Frontal cortex (tissue), 4 donors: ENCODE results near the gene EGLN3. TPM values are rescaled to one million over a fixed set of nuclear protein-coding genes. Genes with fewer than 3 reads are reported as not detected.

Experiments
- DNase-seq, 2 donors: peaks; one replicate each; pipeline ENCODE4 v3.0.0; 2012; ENCODE audit warnings: low spot score in 2 of 2
- FAIRE-seq: peaks from 2 replicates; lab custom pipeline; 2012; peaks lifted over from hg19 to GRCh38; lab: Jason Lieb, UNC
- total RNA-seq: library from RNA; depleted of rRNA; stranded (reverse); fragments of >200 nt; gene quantifications from one replicate; pipeline ENCODE4 v1.2.3, GENCODE V29; 2014
- donor health status: control.
- donor health status: control.
- donor health status: control.

Gene EGLN3
- total RNA-seq, 1 donor from 2014 or later, result 9.0 TPM

GRCh38 chr14:33897382-33897781 lies 53.5 kb downstream of the EGLN3 start:
- DNase-seq (no peak), FAIRE-seq (no peak)

DNA sequence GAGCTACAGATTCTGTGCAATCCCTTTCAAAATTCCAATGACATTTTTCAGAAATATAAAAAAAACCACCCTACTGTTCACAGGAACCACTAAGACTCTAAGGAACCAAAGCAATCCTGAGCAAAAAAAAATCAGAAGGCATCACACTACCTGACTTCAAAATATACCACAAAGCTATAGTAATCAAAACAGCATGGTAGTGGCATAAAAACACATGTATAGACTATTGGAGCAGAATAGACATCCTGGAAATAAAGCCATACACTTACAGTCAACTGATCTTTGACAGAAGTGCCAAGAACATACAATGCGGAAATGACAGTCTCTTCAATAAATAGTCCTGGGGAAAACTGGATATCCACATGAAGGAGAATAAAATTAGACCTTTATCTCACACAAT lies 56.5 kb downstream of the EGLN3 start:
- DNase-seq, result no peak
- no peak for FAIRE-seq

DNA sequence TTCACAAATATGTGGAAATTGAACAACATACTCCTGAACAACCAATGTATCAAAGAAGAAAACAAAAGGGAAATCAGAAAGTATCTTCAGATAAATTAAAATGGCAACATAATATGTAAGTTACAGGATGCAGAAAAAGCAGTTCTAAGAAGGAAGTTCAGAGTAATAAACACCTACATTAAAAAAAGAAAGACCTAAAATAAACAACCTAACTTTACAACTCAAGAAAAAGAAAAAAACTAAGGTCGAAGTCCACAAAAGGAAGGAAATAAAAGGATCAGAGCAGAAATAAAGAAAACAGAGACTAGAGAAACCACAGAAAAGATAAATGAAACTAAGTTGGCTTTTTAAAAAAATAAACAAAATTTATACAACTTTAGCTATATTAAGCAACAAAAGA lies 59.2 kb downstream of the EGLN3 start:
- FAIRE-seq (no peak), DNase-seq (no peak)

DNA sequence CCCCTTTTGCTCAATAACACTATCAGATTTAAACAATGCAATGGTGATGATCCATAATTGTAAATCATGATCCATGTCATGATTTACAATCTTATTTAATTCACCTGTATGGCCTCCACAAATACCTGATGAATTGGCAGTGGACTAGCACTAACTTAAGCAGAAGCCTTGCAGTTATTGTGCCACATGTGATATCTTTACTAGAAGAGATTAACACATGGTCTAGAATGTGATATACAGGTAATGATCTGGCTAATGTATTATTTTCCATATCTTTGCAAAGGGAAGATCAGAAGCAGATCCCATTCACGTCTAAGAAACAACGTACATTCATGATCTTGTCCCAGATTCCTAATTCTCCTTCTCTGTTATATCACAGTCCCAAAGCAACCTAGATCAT lies 66.0 kb downstream of the EGLN3 start:
- DNase-seq (no peak), FAIRE-seq (no peak)

DNA sequence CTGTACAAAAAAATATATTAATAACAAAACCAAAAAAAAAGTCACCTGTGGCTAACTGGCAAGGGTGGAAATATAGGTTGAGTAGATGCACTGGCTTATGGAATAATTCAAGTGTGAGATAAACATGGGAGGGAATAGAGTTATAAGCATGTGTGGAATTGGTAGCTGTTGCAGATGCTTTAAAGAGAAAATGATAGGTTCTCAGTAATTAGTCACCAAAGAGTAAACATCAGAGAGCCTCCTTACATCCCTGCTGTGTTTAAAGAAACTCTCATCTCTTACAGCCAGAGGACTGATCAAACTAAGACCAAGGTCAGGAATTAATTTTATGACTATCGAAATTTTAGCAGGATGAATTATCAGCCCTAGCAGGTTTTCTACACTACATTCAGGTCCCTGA lies 70.5 kb downstream of the EGLN3 start:
- FAIRE-seq, result no peak
- DNase-seq, result no peak

GRCh38 chr14:33879684-33880286 lies 71.1 kb downstream of the EGLN3 start:
- DNase-seq (no peak), FAIRE-seq (no peak)

DNA sequence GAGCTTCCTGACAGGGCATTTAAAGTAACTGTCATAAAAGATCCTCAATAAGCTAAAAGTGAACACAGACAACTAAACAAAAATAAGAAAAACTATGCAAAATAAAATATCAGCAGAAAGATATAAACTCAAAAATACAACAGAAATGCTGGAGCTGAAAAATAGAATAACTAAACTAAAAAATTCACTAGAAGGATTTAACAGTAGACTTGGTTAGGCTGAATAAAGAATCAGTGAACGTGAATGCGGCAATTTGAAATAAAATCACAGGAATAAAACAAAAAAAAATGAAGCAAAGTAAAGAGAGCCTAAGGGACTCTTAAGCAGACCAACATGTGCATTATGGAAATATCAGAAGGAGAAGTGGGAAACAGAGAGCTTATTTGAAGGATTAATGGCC lies 74.6 kb downstream of the EGLN3 start:
- FAIRE-seq, result no peak
- no peak for DNase-seq
